Measurements from ENCODE around the gene FAM20C.

FAM20C gene

DNA sequence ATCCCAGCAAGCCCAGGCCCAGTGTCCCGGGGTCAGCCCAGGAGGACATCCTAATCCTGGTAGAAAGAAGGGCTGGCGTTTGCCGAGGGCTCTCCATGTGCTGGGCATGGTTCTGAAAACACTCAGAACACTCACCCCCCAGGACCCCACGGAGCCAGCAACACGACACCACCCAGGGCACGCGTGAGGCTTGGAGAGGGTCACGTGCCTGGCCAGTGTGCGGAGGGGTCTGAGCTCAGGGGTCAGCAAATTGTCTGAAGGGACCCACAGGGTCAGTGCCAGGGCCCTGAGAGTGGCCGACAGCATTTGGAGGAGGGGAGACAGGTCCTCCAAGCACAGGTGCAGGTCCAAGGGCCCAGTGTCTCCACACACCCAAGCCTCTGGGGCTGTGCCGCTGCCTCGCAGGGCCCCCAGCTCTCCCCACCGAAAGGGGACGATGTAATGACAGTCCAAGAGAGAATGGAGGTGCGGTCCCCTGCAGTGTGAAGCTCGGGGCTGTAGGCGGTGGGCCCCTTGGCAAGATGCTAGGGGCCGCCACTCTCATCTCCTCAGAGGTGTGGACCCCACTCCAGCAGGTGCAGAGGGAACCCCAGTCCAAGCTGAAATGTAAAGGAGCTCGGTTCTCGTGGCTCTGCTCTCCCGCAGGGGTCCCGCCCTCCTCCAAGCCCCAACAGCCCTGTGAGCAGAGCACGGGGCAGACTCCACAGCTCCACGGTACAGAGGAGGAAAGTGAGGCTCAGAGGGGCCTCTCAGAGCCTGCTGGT is 105.4 kb downstream of the FAM20C start:
- DNase-seq: no peak
- H3K36me3 ChIP-seq (ENCODE audit: control insufficient read depth, insufficient read depth, low read length): no peaks in the 10 kb centered on the region
- H3K27me3 ChIP-seq (ENCODE audit: insufficient read depth, low read length, poor library complexity): no peaks in the 10 kb centered on the region
- no peak overlapping the region for H2BK120ac ChIP-seq (ENCODE audit: low read depth, low read length)
- H3K4ac ChIP-seq (ENCODE audit: low read depth, low read length): no peak overlapping the region
- no peaks in the 10 kb centered on the region for H3K79me1 ChIP-seq (ENCODE audit: low read length)
- H4K8ac ChIP-seq (ENCODE audit: low read depth, low read length): no peak overlapping the region
- no peak overlapping the region for H3K4me2 ChIP-seq (ENCODE audit: low read length)
- H2BK5ac ChIP-seq (ENCODE audit: low read length): no peak overlapping the region
- H3K79me2 ChIP-seq (ENCODE audit: control insufficient read depth, insufficient read depth, low read length): no peaks in the 10 kb centered on the region
- H2BK15ac ChIP-seq (replicated peaks; ENCODE audit: low read depth): no peak overlapping the region
- no peak overlapping the region for H4K5ac ChIP-seq (ENCODE audit: low read length)
- H3K27ac ChIP-seq (ENCODE audit: low read depth, low read length): no peak overlapping the region
- H3K18ac ChIP-seq (ENCODE audit: low read length): no peak overlapping the region
- no peak overlapping the region for H3K4me3 ChIP-seq (ENCODE audit: low read length)
- no peak overlapping the region for H3K56ac ChIP-seq (ENCODE audit: low read length)
- H3K4me1 ChIP-seq (ENCODE audit: control insufficient read depth, low read depth, low read length): no peaks in the 10 kb centered on the region
- H3K9ac ChIP-seq (ENCODE audit: low read length): no peak overlapping the region
- no peak overlapping the region for H2AK5ac ChIP-seq (ENCODE audit: low read length)
- H3K23ac ChIP-seq (ENCODE audit: low read length): no peak overlapping the region
- no CpG with 5 or more reads among the region's 24 CpGs for WGBS (ENCODE audit: extremely low coverage, insufficient coverage, low lambda C conversion rate)

DNA sequence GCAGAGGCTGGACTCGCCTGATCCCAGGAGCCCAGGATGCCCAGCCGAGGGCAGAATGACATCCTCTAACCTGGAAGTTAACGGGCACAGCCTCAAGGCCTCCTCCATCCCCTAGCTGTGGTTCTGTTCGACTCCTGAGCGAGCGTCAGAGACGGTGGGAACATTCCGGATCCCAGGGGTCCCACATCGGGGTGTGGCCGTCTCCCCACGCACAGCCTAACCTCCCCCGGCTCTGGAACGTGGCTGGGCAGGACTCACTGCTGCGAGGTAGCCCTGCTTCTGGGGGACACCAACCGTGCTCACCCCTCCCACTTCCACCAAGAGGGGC is 106.0 kb downstream of the FAM20C start:
- WGBS (ENCODE audit: extremely low coverage, insufficient coverage, low lambda C conversion rate): no CpG with 5 or more reads among the region's 15 CpGs

DNA sequence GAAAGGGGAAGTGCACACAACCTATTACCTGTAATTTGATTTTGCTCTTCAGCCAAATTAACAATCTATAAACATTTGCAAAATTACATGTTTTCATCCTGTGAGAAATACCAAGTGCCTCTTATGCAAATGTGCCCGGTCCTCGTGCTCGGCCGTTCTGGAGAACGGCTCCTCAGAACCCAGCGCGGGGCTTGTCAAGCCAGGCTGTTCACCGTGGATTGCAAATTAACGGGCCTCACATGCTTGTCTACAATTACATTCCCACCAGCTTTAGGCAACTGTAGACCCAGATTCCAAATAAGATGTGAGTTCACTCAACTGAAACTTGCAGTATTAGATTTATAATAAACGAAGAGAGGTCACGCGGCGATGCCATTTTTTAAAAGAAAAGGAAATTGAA is 106.4 kb downstream of the FAM20C start:
- no peak overlapping the region for H2BK120ac ChIP-seq (ENCODE audit: low read depth, low read length)
- H4K8ac ChIP-seq (ENCODE audit: low read depth, low read length): no peak overlapping the region
- H3K9ac ChIP-seq (ENCODE audit: low read length): no peak overlapping the region
- no peak for DNase-seq
- no peak overlapping the region for H3K23ac ChIP-seq (ENCODE audit: low read length)
- H3K4me3 ChIP-seq (ENCODE audit: low read length): no peak overlapping the region
- no peak overlapping the region for H2BK5ac ChIP-seq (ENCODE audit: low read length)
- no peaks in the 10 kb centered on the region for H3K4me1 ChIP-seq (ENCODE audit: control insufficient read depth, low read depth, low read length)
- H3K79me1 ChIP-seq (ENCODE audit: low read length): no peaks in the 10 kb centered on the region
- H3K27me3 ChIP-seq (ENCODE audit: insufficient read depth, low read length, poor library complexity): no peaks in the 10 kb centered on the region
- H3K79me2 ChIP-seq (ENCODE audit: control insufficient read depth, insufficient read depth, low read length): no peaks in the 10 kb centered on the region
- no peak overlapping the region for H2AK5ac ChIP-seq (ENCODE audit: low read length)
- no peak overlapping the region for H2BK15ac ChIP-seq (replicated peaks; ENCODE audit: low read depth)
- no peak overlapping the region for H3K4me2 ChIP-seq (ENCODE audit: low read length)
- no peak overlapping the region for H3K4ac ChIP-seq (ENCODE audit: low read depth, low read length)
- H3K27ac ChIP-seq (ENCODE audit: low read depth, low read length): no peak overlapping the region
- H3K18ac ChIP-seq (ENCODE audit: low read length): no peak overlapping the region
- no peak overlapping the region for H4K5ac ChIP-seq (ENCODE audit: low read length)
- no CpG with 5 or more reads among the region's 13 CpGs for WGBS (ENCODE audit: extremely low coverage, insufficient coverage, low lambda C conversion rate)
- no peaks in the 10 kb centered on the region for H3K36me3 ChIP-seq (ENCODE audit: control insufficient read depth, insufficient read depth, low read length)
- no peak overlapping the region for H3K56ac ChIP-seq (ENCODE audit: low read length)

More for the DNA sequence above, 106.0 kb downstream of the FAM20C start:
- Histone ChIP-seq H3K79me1 (ENCODE audit: low read length) (no peaks in the 10 kb centered on the region), H3K23ac (ENCODE audit: low read length) (no peak overlapping the region), H3K36me3 (ENCODE audit: control insufficient read depth, insufficient read depth, low read length) (no peaks in the 10 kb centered on the region), H3K56ac (ENCODE audit: low read length) (no peak overlapping the region), H4K5ac (ENCODE audit: low read length) (no peak overlapping the region), H3K4me2 (ENCODE audit: low read length) (no peak overlapping the region), H3K27me3 (ENCODE audit: insufficient read depth, low read length, poor library complexity) (no peaks in the 10 kb centered on the region), H4K8ac (ENCODE audit: low read depth, low read length) (no peak overlapping the region), H3K27ac (ENCODE audit: low read depth, low read length) (no peak overlapping the region), H2BK120ac (ENCODE audit: low read depth, low read length) (no peak overlapping the region), H2BK15ac (replicated peaks; ENCODE audit: low read depth) (no peak overlapping the region), H3K4me1 (ENCODE audit: control insufficient read depth, low read depth, low read length) (no peaks in the 10 kb centered on the region), H3K4ac (ENCODE audit: low read depth, low read length) (no peak overlapping the region), H3K18ac (ENCODE audit: low read length) (no peak overlapping the region), H3K4me3 (ENCODE audit: low read length) (no peak overlapping the region), H2AK5ac (ENCODE audit: low read length) (no peak overlapping the region), H3K79me2 (ENCODE audit: control insufficient read depth, insufficient read depth, low read length) (no peaks in the 10 kb centered on the region), H2BK5ac (ENCODE audit: low read length) (no peak overlapping the region), H3K9ac (ENCODE audit: low read length) (no peak overlapping the region)
- DNase-seq: no peak

DNA sequence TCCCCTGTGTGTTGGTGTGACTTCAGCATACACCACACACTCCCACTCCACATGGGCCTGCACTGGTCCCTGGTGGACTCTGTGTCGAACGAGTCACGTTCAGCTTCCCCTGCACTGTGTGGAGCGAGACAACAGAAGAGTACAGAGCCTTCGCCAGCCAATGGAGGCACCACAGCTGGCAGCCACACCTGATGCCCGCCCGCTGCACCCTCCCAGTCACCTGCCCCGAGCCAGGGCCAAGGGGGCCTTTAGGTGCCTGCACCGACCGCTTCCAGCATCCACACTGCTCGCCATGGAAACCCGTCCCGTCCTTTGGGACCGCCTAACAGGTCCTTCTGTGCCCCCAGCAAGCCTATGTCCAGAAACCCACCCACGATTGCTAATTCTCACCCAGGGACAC is 106.8 kb downstream of the FAM20C start:
- no CpG with 5 or more reads among the region's 15 CpGs for WGBS (ENCODE audit: extremely low coverage, insufficient coverage, low lambda C conversion rate)
- Histone ChIP-seq H4K5ac (ENCODE audit: low read length) (no peak overlapping the region), H4K8ac (ENCODE audit: low read depth, low read length) (no peak overlapping the region)

DNA sequence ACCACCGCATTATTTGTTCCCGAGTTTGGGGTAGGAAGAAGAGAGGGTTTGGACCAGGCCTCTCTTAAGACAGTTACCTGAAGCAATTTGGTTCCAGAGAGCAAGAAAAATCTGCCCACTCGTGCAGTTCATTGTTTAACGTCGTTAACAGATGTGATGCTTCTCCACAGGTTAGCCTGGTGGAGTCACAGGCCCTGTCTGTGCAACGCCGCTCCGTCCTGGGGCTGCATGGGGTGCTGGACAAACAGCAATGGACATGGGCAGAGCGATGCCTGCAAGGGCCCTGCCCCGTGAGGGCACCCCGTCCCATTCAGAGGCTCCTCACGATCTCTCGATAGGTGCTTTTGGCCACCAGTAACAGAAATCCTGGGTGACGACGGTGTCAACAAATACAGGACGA is 107.3 kb downstream of the FAM20C start:
- no peak overlapping the region for H2BK120ac ChIP-seq (ENCODE audit: low read depth, low read length)
- H3K27ac ChIP-seq (ENCODE audit: low read depth, low read length): no peak overlapping the region
- H3K9ac ChIP-seq (ENCODE audit: low read length): no peak overlapping the region
- no peak overlapping the region for H3K4me3 ChIP-seq (ENCODE audit: low read length)
- H2AK5ac ChIP-seq (ENCODE audit: low read length): no peak overlapping the region
- no peaks in the 10 kb centered on the region for H3K27me3 ChIP-seq (ENCODE audit: insufficient read depth, low read length, poor library complexity)
- no peak overlapping the region for H3K18ac ChIP-seq (ENCODE audit: low read length)
- H2BK5ac ChIP-seq (ENCODE audit: low read length): no peak overlapping the region
- no peaks in the 10 kb centered on the region for H3K79me2 ChIP-seq (ENCODE audit: control insufficient read depth, insufficient read depth, low read length)
- H3K56ac ChIP-seq (ENCODE audit: low read length): no peak overlapping the region
- no CpG with 5 or more reads among the region's 16 CpGs for WGBS (ENCODE audit: extremely low coverage, insufficient coverage, low lambda C conversion rate)
- H2BK15ac ChIP-seq (replicated peaks; ENCODE audit: low read depth): no peak overlapping the region
- H4K5ac ChIP-seq (ENCODE audit: low read length): no peak overlapping the region
- H3K36me3 ChIP-seq (ENCODE audit: control insufficient read depth, insufficient read depth, low read length): no peaks in the 10 kb centered on the region
- H3K23ac ChIP-seq (ENCODE audit: low read length): no peak overlapping the region
- DNase-seq: no peak
- no peaks in the 10 kb centered on the region for H3K79me1 ChIP-seq (ENCODE audit: low read length)
- H3K4ac ChIP-seq (ENCODE audit: low read depth, low read length): no peak overlapping the region
- H3K4me1 ChIP-seq (ENCODE audit: control insufficient read depth, low read depth, low read length): no peaks in the 10 kb centered on the region
- H4K8ac ChIP-seq (ENCODE audit: low read depth, low read length): no peak overlapping the region
- H3K4me2 ChIP-seq (ENCODE audit: low read length): no peak overlapping the region

More for the DNA sequence above, 106.8 kb downstream of the FAM20C start:
- H3K23ac ChIP-seq (ENCODE audit: low read length): no peak overlapping the region
- no peak for DNase-seq
- H3K27ac ChIP-seq (ENCODE audit: low read depth, low read length): no peak overlapping the region
- H3K4me1 ChIP-seq (ENCODE audit: control insufficient read depth, low read depth, low read length): no peaks in the 10 kb centered on the region
- H3K79me2 ChIP-seq (ENCODE audit: control insufficient read depth, insufficient read depth, low read length): no peaks in the 10 kb centered on the region
- H3K4me2 ChIP-seq (ENCODE audit: low read length): no peak overlapping the region
- no peak overlapping the region for H2BK120ac ChIP-seq (ENCODE audit: low read depth, low read length)
- H3K9ac ChIP-seq (ENCODE audit: low read length): no peak overlapping the region
- H2AK5ac ChIP-seq (ENCODE audit: low read length): no peak overlapping the region
- H3K56ac ChIP-seq (ENCODE audit: low read length): no peak overlapping the region
- H3K4ac ChIP-seq (ENCODE audit: low read depth, low read length): no peak overlapping the region
- H3K18ac ChIP-seq (ENCODE audit: low read length): no peak overlapping the region
- no peak overlapping the region for H2BK15ac ChIP-seq (replicated peaks; ENCODE audit: low read depth)
- H3K79me1 ChIP-seq (ENCODE audit: low read length): no peaks in the 10 kb centered on the region
- H3K36me3 ChIP-seq (ENCODE audit: control insufficient read depth, insufficient read depth, low read length): no peaks in the 10 kb centered on the region
- H3K27me3 ChIP-seq (ENCODE audit: insufficient read depth, low read length, poor library complexity): no peaks in the 10 kb centered on the region
- H3K4me3 ChIP-seq (ENCODE audit: low read length): no peak overlapping the region
- no peak overlapping the region for H2BK5ac ChIP-seq (ENCODE audit: low read length)

DNA sequence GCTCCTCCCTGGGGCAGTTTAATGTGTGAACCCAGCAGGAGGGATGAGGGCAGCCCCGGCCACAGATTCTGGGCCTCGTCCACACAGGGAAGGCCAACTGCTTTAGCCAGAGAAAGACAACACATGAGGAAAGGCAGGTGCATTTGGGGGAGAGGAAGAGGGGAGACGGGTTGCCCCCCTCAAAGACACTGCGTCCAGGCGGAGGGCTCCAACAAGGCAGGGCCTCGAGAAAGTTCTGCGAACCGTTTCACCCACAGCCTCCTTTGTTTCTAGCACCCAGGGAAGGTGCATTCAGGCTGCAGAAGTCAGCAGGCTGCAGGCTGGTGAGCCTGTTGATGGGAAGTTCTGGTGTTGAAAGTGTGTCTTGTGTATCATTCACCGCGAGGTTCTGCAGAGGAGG is 107.7 kb downstream of the FAM20C start:
- Histone ChIP-seq H3K18ac (ENCODE audit: low read length) (no peak overlapping the region), H2BK120ac (ENCODE audit: low read depth, low read length) (no peak overlapping the region), H3K4ac (ENCODE audit: low read depth, low read length) (no peak overlapping the region), H3K23ac (ENCODE audit: low read length) (no peak overlapping the region), H4K5ac (ENCODE audit: low read length) (no peak overlapping the region), H2BK15ac (replicated peaks; ENCODE audit: low read depth) (no peak overlapping the region), H3K36me3 (ENCODE audit: control insufficient read depth, insufficient read depth, low read length) (no peaks in the 10 kb centered on the region), H3K4me1 (ENCODE audit: control insufficient read depth, low read depth, low read length) (no peaks in the 10 kb centered on the region), H3K27me3 (ENCODE audit: insufficient read depth, low read length, poor library complexity) (no peaks in the 10 kb centered on the region), H3K56ac (ENCODE audit: low read length) (no peak overlapping the region), H4K8ac (ENCODE audit: low read depth, low read length) (no peak overlapping the region), H3K79me2 (ENCODE audit: control insufficient read depth, insufficient read depth, low read length) (no peaks in the 10 kb centered on the region), H3K4me3 (ENCODE audit: low read length) (no peak overlapping the region), H2AK5ac (ENCODE audit: low read length) (no peak overlapping the region), H2BK5ac (ENCODE audit: low read length) (no peak overlapping the region), H3K27ac (ENCODE audit: low read depth, low read length) (no peak overlapping the region), H3K9ac (ENCODE audit: low read length) (no peak overlapping the region), H3K79me1 (ENCODE audit: low read length) (no peaks in the 10 kb centered on the region), H3K4me2 (ENCODE audit: low read length) (no peak overlapping the region)
- WGBS (ENCODE audit: extremely low coverage, insufficient coverage, low lambda C conversion rate): no CpG with 5 or more reads among the region's 10 CpGs
- no peak for DNase-seq

Measured in mesendoderm (in vitro differentiated cells).